HEK293 (cell line): ENCODE measurements around the gene PLEKHF1.

Source experiments
- CTCF ChIA-PET: fragments of 350-600 bp; formaldehyde crosslinking; extraction: SDS; loops from one replicate; lab custom pipeline; 2021; ENCODE audit warnings: antibody characterized with exemption; lab: Yijun Ruan, JAX
- POLR2A ChIA-PET: fragments of 300-600 bp; formaldehyde crosslinking; extraction: SDS; loops from one replicate; lab custom pipeline; 2020; ENCODE audit warnings: antibody characterized with exemption, inconsistent platforms; lab: Yijun Ruan, JAX
- H3K27ac ChIP-seq: fragments of 200-500 bp; sonication (Bioruptor generic); 2 replicates; pipeline ENCODE4 v1.5.1; 2014; ENCODE audit warnings: low read depth, low read length, control low read depth, inconsistent platforms; ENCODE audit errors: extremely low read depth
- H3K36me3 ChIP-seq, 2 experiments: fragments of 200-500 bp in 1 of 2; sonication (Bioruptor generic) in 1 of 2; 1 replicate in 1 of 2; 2 replicates in 1 of 2; pipeline ENCODE4 v1.5.1; 2014 to 2017; ENCODE audit warnings: inconsistent platforms in 2 of 2, low read length in 2 of 2; ENCODE audit not compliant: control insufficient read depth in 2 of 2, insufficient read depth in 1 of 2
- H3K4me1 ChIP-seq: fragments of 200-500 bp; sonication (Bioruptor generic); 2 replicates; pipeline ENCODE4 v1.5.1; 2014; ENCODE audit warnings: mild to moderate bottlenecking, low read length, inconsistent platforms; ENCODE audit not compliant: control insufficient read depth, insufficient read depth
- H3K4me3 ChIP-seq: 2 replicates; pipeline ENCODE4 v1.5.1; 2011; ENCODE audit warnings: low read depth, mild to moderate bottlenecking, control low read depth, low read length, moderate library complexity
- H3K9me3 ChIP-seq: fragments of 200-500 bp; sonication (Bioruptor generic); 2 replicates; pipeline ENCODE4 v1.5.1; 2014; ENCODE audit warnings: low read depth, low read length, inconsistent platforms; ENCODE audit not compliant: control insufficient read depth, insufficient read depth
- AEBP2 ChIP-seq: fragments of 450-650 bp; formaldehyde crosslinking; IDR thresholded peaks from 2 replicates; pipeline ENCODE4 v1.5.1; 2016; ENCODE audit warnings: missing biosample characterization, missing genetic modification characterization, borderline replicate concordance
- GLI2 ChIP-seq: fragments of 450-650 bp; formaldehyde crosslinking; IDR thresholded peaks from 2 replicates; pipeline ENCODE4; 2017; ENCODE audit warnings: missing biosample characterization, missing genetic modification characterization, low read depth, borderline replicate concordance
- GLIS1 ChIP-seq: fragments of 450-650 bp; formaldehyde crosslinking; IDR thresholded peaks from 2 replicates; pipeline ENCODE4 v1.5.1; 2016; ENCODE audit warnings: missing biosample characterization, missing genetic modification characterization
- KLF10 ChIP-seq: fragments of 450-650 bp; IDR thresholded peaks from 2 replicates; pipeline ENCODE4 v1.5.1; 2018; ENCODE audit warnings: missing biosample characterization, mild to moderate bottlenecking, missing genetic modification characterization
- OSR2 ChIP-seq: fragments of 450-650 bp; formaldehyde crosslinking; IDR thresholded peaks from 2 replicates; pipeline ENCODE4 v1.5.1; 2016; ENCODE audit warnings: missing biosample characterization, missing genetic modification characterization
- PRDM1 ChIP-seq: fragments of 450-650 bp; formaldehyde crosslinking; IDR thresholded peaks from 2 replicates; pipeline ENCODE4; 2016; ENCODE audit warnings: missing biosample characterization, missing genetic modification characterization
- SALL2 ChIP-seq: fragments of 450-650 bp; formaldehyde crosslinking; IDR thresholded peaks from 2 replicates; pipeline ENCODE4 v1.5.0; 2017; ENCODE audit warnings: missing biosample characterization, mild to moderate bottlenecking, missing genetic modification characterization, borderline replicate concordance
- WT1 ChIP-seq: fragments of 450-650 bp; formaldehyde crosslinking; IDR thresholded peaks from 2 replicates; pipeline ENCODE4 v1.5.1; 2016; ENCODE audit warnings: missing biosample characterization, missing genetic modification characterization
- ZBTB49 ChIP-seq: fragments of 450-650 bp; formaldehyde crosslinking; IDR thresholded peaks from 2 replicates; pipeline ENCODE4 v1.5.1; 2016; ENCODE audit warnings: missing biosample characterization, missing genetic modification characterization, low read depth
- ZFP41 ChIP-seq: fragments of 450-650 bp; formaldehyde crosslinking; IDR thresholded peaks from 2 replicates; pipeline ENCODE4 v1.5.1; 2016; ENCODE audit warnings: missing biosample characterization, missing genetic modification characterization, borderline replicate concordance
- ZNF202 ChIP-seq: fragments of 450-650 bp; formaldehyde crosslinking; IDR thresholded peaks from 2 replicates; pipeline ENCODE4 v1.5.1; 2016; ENCODE audit warnings: missing biosample characterization, missing genetic modification characterization, borderline replicate concordance
- ZNF280C ChIP-seq: fragments of 450-650 bp; formaldehyde crosslinking; IDR thresholded peaks from 2 replicates; pipeline ENCODE4 v1.5.1; 2016; ENCODE audit warnings: missing biosample characterization, missing genetic modification characterization
- ZNF292 ChIP-seq: fragments of 450-650 bp; formaldehyde crosslinking; IDR thresholded peaks from 2 replicates; pipeline ENCODE4 v1.5.1; 2016; ENCODE audit warnings: low read depth, missing biosample characterization, missing genetic modification characterization, borderline replicate concordance
- ZNF48 ChIP-seq: fragments of 450-650 bp; formaldehyde crosslinking; IDR thresholded peaks from 2 replicates; pipeline ENCODE4 v1.5.1; 2016; ENCODE audit warnings: missing biosample characterization, missing genetic modification characterization
- ZNF580 ChIP-seq: fragments of 450-650 bp; formaldehyde crosslinking; IDR thresholded peaks from 2 replicates; pipeline ENCODE4 v1.5.1; 2016; ENCODE audit warnings: missing biosample characterization, missing genetic modification characterization
- ZNF654 ChIP-seq: fragments of 450-650 bp; formaldehyde crosslinking; IDR thresholded peaks from 2 replicates; pipeline ENCODE4 v1.5.1; 2016; ENCODE audit warnings: low read depth, missing biosample characterization, missing genetic modification characterization
- ZNF747 ChIP-seq: fragments of 450-650 bp; formaldehyde crosslinking; IDR thresholded peaks from 2 replicates; pipeline ENCODE4 v1.5.1; 2016; ENCODE audit warnings: missing biosample characterization, missing genetic modification characterization
- ZNF76 ChIP-seq: fragments of 450-650 bp; formaldehyde crosslinking; IDR thresholded peaks from 2 replicates; pipeline ENCODE4; 2016; ENCODE audit warnings: low read depth, missing biosample characterization, missing genetic modification characterization, borderline replicate concordance
- ZSCAN16 ChIP-seq: fragments of 450-650 bp; formaldehyde crosslinking; IDR thresholded peaks from 2 replicates; pipeline ENCODE4 v1.5.1; 2016; ENCODE audit warnings: missing biosample characterization, missing genetic modification characterization

Gene PLEKHF1

GRCh38 chr19:29704562-29705558, 39.6 kb downstream of the PLEKHF1 start:
- peaks cover 36 to 53% of the 10 kb centered on the region in 2 experiments for H3K36me3 ChIP-seq
- CTCF ChIA-PET: interaction anchor here (0.7 to 13.2 kb wide), 6 partner anchors 8 to 94 kb away, joined by 3 to 220 read pairs (median 9); partner anchors contain the start of gene C19orf12
- H3K27ac ChIP-seq: no peak overlapping the region
- H3K4me1 ChIP-seq: no peaks in the 10 kb centered on the region
- POLR2A ChIA-PET: interaction anchor here (1.0 to 1.3 kb wide), 2 partner anchors 10 to 163 kb away, joined by 4 to 6 read pairs; partner anchors contain the start of gene C19orf12
- H3K4me3 ChIP-seq: no peak overlapping the region
- no peaks in the 10 kb centered on the region for H3K9me3 ChIP-seq
- TF ChIP-seq PRDM1 (tag by site-specific recombination) (no peak), ZNF202 (tag by site-specific recombination) (no peak), SALL2 (tag by site-specific recombination) (no peak), ZFP41 (tag by site-specific recombination) (no peak), KLF10 (tag by site-specific recombination) (no peak), ZSCAN16 (tag by site-specific recombination) (no peak)

GRCh38 chr19:29705706-29706105, 40.4 kb downstream of the PLEKHF1 start:
- no peaks in the 10 kb centered on the region for H3K9me3 ChIP-seq
- H3K4me1 ChIP-seq: no peaks in the 10 kb centered on the region
- H3K36me3 ChIP-seq: peaks cover 36 to 53% of the 10 kb centered on the region in 2 experiments
- TF ChIP-seq ZNF747 (tag by site-specific recombination) (no peak), ZNF580 (tag by site-specific recombination) (no peak)
- TF ChIP-seq, all 188 proteins: peak for 0
- CTCF ChIA-PET: interaction anchor here (0.6 to 13.2 kb wide), 3 partner anchors 10 to 765 kb away, joined by 3 to 220 read pairs (median 37); partner anchors contain the start of gene C19orf12
- POLR2A ChIA-PET: interaction anchor here (1.0 to 1.3 kb wide), 2 partner anchors 9 to 99 kb away, joined by 3 to 4 read pairs; partner anchors contain the start of genes C19orf12 and POP4
- Histone ChIP-seq H3K4me3 (no peak overlapping the region), H3K27ac (no peak overlapping the region)

GRCh38 chr19:29706635-29707034, 41.4 kb downstream of the PLEKHF1 start:
- Histone ChIP-seq H3K4me1 (no peaks in the 10 kb centered on the region), H3K4me3 (no peak overlapping the region), H3K9me3 (no peaks in the 10 kb centered on the region), H3K27ac (no peak overlapping the region), H3K36me3 (peaks cover 36 to 53% of the 10 kb centered on the region in 2 experiments)
- TF ChIP-seq WT1 (tag by site-specific recombination): no peak
- TF ChIP-seq ZNF280C (tag by site-specific recombination): no peak
- TF ChIP-seq AEBP2 (tag by site-specific recombination): no peak
- TF ChIP-seq ZNF292: no peak
- no peak for TF ChIP-seq ZNF76
- no peak for TF ChIP-seq ZNF48
- no peak for TF ChIP-seq GLI2 (tag by site-specific recombination)
- TF ChIP-seq ZNF654 (tag by site-specific recombination): no peak
- TF ChIP-seq OSR2 (tag by site-specific recombination): no peak
- no peak for TF ChIP-seq ZBTB49 (tag by site-specific recombination)
- TF ChIP-seq GLIS1 (tag by site-specific recombination): no peak
- CTCF ChIA-PET: interaction anchor here (0.6 to 13.2 kb wide), 5 partner anchors 9 to 1048 kb away, joined by 3 to 220 read pairs (median 4); partner anchors contain the start of gene C19orf12
- POLR2A ChIA-PET: interaction anchor here (1.0 to 1.3 kb wide), 2 partner anchors 8 to 100 kb away, joined by 3 to 4 read pairs; partner anchors contain the start of genes C19orf12 and POP4
